Stimulated activated CD4-positive, alpha-beta T cell treated with anti-CD3 and anti-CD28 coated beads, Interleukin-12 subunit alpha, Interleukin-12 subunit beta, amount 100 ng/mL, for 48 hours (primary cell): ENCODE results near the gene ARL5C.

Experiments
- DNase-seq, 3 donors: peaks; one replicate each; pipeline ENCODE4 v3.0.0-alpha.2; 2020; ENCODE audit warnings: low read depth in 2 of 3, low spot score in 1 of 3

ARL5C gene

DNA sequence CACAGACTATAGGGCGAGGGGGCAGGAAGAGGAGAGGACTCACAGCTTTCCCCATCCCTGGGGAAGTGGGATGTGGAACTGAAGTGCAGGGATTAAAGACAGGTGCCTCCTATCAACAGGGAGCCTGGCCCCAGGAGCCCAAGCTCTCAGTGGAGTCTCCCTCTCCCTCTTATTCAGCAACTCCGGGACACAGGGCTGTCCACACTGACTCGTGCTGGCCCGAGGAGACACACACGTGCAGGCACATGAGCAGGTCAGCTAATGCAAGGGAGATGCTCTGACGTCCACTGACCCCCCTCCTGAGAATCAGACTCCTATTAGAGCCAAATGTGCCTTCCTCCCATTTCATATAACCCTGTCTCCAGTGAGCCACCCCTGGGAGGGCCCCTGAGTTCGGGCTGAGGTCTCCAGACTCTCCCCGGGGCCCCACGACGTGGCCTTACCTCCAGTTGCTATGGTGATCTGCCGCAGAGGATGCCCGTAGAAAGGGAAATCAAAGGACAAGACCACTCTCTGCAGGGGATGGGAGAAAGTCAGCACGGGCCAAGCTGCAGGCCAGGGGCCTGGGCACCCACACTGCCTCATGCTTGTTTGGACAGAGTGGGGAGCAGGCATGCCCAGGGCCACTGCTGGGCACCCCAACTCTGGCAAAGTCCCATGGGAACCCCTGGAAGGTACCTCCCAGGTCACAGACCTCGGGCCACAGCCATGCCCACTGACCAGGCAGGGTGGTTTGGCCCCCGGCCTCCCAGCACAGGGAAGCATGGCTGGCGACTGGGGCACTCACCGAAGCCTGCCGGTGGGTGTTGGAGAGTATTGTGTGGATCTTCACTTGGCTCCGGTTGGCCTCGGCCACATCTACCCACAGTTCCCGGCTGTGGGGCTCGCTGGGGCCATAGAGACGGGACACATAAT is 57.2 kb downstream of the ARL5C start:
- DNase-seq = no peak

- DNase-seq = no peak
These were observed 58.0 kb downstream of the ARL5C start for GRCh38 chr17:39107973-39108372.

GRCh38 chr17:39107155-39107554 is 58.8 kb downstream of the ARL5C start:
- DNase-seq = no peak
